Endothelial cell of umbilical vein (primary cell): Measurements from ENCODE around the gene STK32A.

Experiments
- CTCF ChIP-seq, 2 donors: IDR thresholded peaks; 1 replicate in 1 of 2; 2 replicates in 1 of 2; pipeline ENCODE4 v1.5.1; 2011; ENCODE audit warnings: low read length in 2 of 2, mild to moderate bottlenecking in 2 of 2, moderate library complexity in 2 of 2, control low read depth in 1 of 2, inconsistent platforms in 1 of 2, low read depth in 1 of 2; ENCODE audit not compliant: insufficient read depth in 1 of 2; ENCODE audit errors: extremely low read depth in 1 of 2
- EZH2 ChIP-seq: IDR thresholded peaks from 2 replicates; pipeline ENCODE4 v1.6.1; 2012; ENCODE audit warnings: borderline replicate concordance, low read depth, mild to moderate bottlenecking, moderate library complexity, low read length, inconsistent platforms; ENCODE audit not compliant: severe bottlenecking
- FOS ChIP-seq: IDR thresholded peaks from 2 replicates; pipeline ENCODE4 v1.6.1; 2011; ENCODE audit warnings: mild to moderate bottlenecking, low read length, moderate library complexity, borderline replicate concordance; ENCODE audit not compliant: insufficient read depth
- GATA2 ChIP-seq: IDR thresholded peaks from 2 replicates; pipeline ENCODE4 v1.7.0; 2011; ENCODE audit warnings: low read depth, mild to moderate bottlenecking, moderate library complexity, mixed read lengths, low read length; ENCODE audit not compliant: insufficient read length, insufficient read depth
- JUN ChIP-seq: IDR thresholded peaks from 2 replicates; pipeline ENCODE4 v1.6.1; 2011; ENCODE audit warnings: borderline replicate concordance, low read depth; ENCODE audit not compliant: insufficient read length, insufficient read depth
- MYC ChIP-seq: IDR thresholded peaks from one replicate; pipeline ENCODE4 v1.6.1; 2011; ENCODE audit warnings: mild to moderate bottlenecking, low read depth, low read length
- POLR2A ChIP-seq: IDR thresholded peaks from 2 replicates; pipeline ENCODE4 v1.6.1; 2012; ENCODE audit warnings: low read depth, mild to moderate bottlenecking, control low read depth, low read length
- POLR2AphosphoS5 ChIP-seq: IDR thresholded peaks from 2 replicates; pipeline ENCODE4 v1.6.1; 2012; ENCODE audit warnings: low read depth, mild to moderate bottlenecking, control low read depth, low read length, moderate library complexity; ENCODE audit not compliant: insufficient read depth
- TF ChIP-seq, protein P1 (sequence below): IDR thresholded peaks from 2 replicates; pipeline ENCODE4 v1.6.1; 2011; ENCODE audit not compliant: insufficient read depth, insufficient read length

DNA sequence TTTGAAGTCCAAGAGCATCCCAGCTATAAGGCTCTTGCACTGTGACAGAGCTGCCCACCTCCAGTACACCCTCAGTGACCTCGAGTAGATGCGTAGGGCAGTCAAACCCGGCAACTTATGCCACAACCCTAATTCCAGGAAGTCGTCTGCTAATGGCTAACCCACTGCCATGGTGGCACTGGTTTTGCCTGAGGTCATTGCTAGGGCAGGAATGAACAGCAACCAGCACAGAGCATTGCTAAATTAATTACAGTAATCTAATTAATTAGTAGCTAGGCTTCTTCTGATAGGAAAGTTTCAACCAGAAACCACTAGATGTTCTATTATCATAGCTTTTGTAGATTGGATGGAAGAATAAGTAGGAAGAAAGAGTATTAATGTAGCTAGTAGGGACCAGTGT, 152.3 kb downstream of the STK32A start:
- TF ChIP-seq, protein P1, sequence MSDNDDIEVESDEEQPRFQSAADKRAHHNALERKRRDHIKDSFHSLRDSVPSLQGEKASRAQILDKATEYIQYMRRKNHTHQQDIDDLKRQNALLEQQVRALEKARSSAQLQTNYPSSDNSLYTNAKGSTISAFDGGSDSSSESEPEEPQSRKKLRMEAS, result no peak
- TF ChIP-seq CTCF (IDR thresholded peaks at IDR 0.05; ENCODE audit: extremely low read depth in 1 of 2, insufficient read depth in 1 of 2, low read depth in 1 of 2, low read length in 2 of 2) (no peak), EZH2 (no peak), GATA2 (no peak), POLR2A (no peak), POLR2AphosphoS5 (no peak), FOS (no peak), JUN (no peak), MYC (no peak)
